H1 (cell line): ENCODE results near the gene LAMB1. TPM values are rescaled to one million over a fixed set of nuclear protein-coding genes. Genes with fewer than 3 reads are reported as not detected.

Source experiments
- CTCF ChIA-PET: fragments of 300-600 bp; sonication (Branson Sonifier 250); formaldehyde crosslinking; loops from one replicate; lab custom pipeline; 2021; ENCODE audit not compliant: partially characterized antibody; lab: Charles Lee
- POLR2A ChIA-PET: fragments of 300-600 bp; sonication (Branson Sonifier 250); formaldehyde crosslinking; loops from one replicate; lab custom pipeline; 2021; ENCODE audit warnings: inconsistent platforms; ENCODE audit not compliant: partially characterized antibody; lab: Charles Lee
- DNase-seq, 2 experiments: peaks; one replicate each; pipeline versions ENCODE4 v3.0.0 to v3.0.0-alpha.2; 2010 to 2022; ENCODE audit warnings: low spot score in 2 of 2, low read depth in 1 of 2, mixed read lengths in 1 of 2
- FAIRE-seq: peaks from 2 replicates; lab custom pipeline; 2011; peaks lifted over from hg19 to GRCh38; lab: Jason Lieb, UNC
- H2AFZ ChIP-seq: 2 replicates; pipeline ENCODE4 v1.8.1; 2012; ENCODE audit warnings: low read length, inconsistent platforms
- H2AK5ac ChIP-seq: 2 replicates; pipeline ENCODE4 v1.6.1; 2013; ENCODE audit warnings: low read depth, low read length
- H2BK120ac ChIP-seq: replicated peaks from 2 replicates; pipeline ENCODE3; 2013; ENCODE audit warnings: low read depth, low read length, inconsistent platforms
- H2BK12ac ChIP-seq: 2 replicates; pipeline ENCODE4 v1.6.1; 2013; ENCODE audit warnings: low read depth, low read length
- H2BK15ac ChIP-seq: 2 replicates; pipeline ENCODE4 v1.6.1; 2013; ENCODE audit warnings: low read length
- H2BK20ac ChIP-seq: 2 replicates; pipeline ENCODE4 v1.6.1; 2013; ENCODE audit warnings: low read length
- H2BK5ac ChIP-seq: 2 replicates; pipeline ENCODE4 v1.6.1; 2013; ENCODE audit warnings: low read depth, low read length
- H3K14ac ChIP-seq: 2 replicates; pipeline ENCODE4 v1.6.1; 2013; ENCODE audit warnings: inconsistent platforms; ENCODE audit not compliant: insufficient read length
- H3K18ac ChIP-seq: 2 replicates; pipeline ENCODE4 v1.6.1; 2013; ENCODE audit warnings: low read length; ENCODE audit errors: extremely low read depth
- H3K23ac ChIP-seq: 2 replicates; pipeline ENCODE4 v1.6.1; 2013; ENCODE audit warnings: inconsistent platforms; ENCODE audit not compliant: insufficient read length
- H3K23me2 ChIP-seq: 2 replicates; pipeline ENCODE4 v1.6.1; 2013; ENCODE audit warnings: low read depth, low read length
- H3K27ac ChIP-seq: 2 replicates; pipeline ENCODE4 v1.6.1; 2011; ENCODE audit warnings: low read depth, low read length, inconsistent platforms
- H3K27me3 ChIP-seq, 4 experiments: replicated peaks in 1 of 4; 1 replicate in 1 of 4; 2 replicates in 3 of 4; pipeline versions ENCODE4 v1.6.1 to v1.8.1; 2011 to 2013; ENCODE audit warnings: low read length in 3 of 4, mild to moderate bottlenecking in 3 of 4, inconsistent platforms in 2 of 4, mixed read lengths in 2 of 4, moderate library complexity in 1 of 4; ENCODE audit not compliant: control insufficient read depth in 3 of 4, insufficient read depth in 3 of 4; ENCODE audit errors: extremely low read depth in 1 of 4
- H3K36me3 ChIP-seq, 4 experiments: 2 replicates each; pipeline versions ENCODE4 v1.6.1 to v1.8.1; 2011 to 2013; ENCODE audit warnings: mild to moderate bottlenecking in 4 of 4, low read length in 3 of 4, moderate library complexity in 2 of 4, control low read depth in 1 of 4, inconsistent platforms in 1 of 4; ENCODE audit not compliant: insufficient read depth in 4 of 4, control insufficient read depth in 2 of 4
- H3K4ac ChIP-seq: replicated peaks from 2 replicates; pipeline ENCODE3; 2013; ENCODE audit warnings: low read length, low read depth, mixed read lengths, inconsistent platforms; ENCODE audit not compliant: insufficient read length
- H3K4me1 ChIP-seq, 4 experiments: replicated peaks in 1 of 4; 1 replicate in 1 of 4; 2 replicates in 3 of 4; pipeline versions ENCODE4 v1.6.1 to v1.8.1; 2011 to 2013; ENCODE audit warnings: low read length in 3 of 4, inconsistent platforms in 2 of 4, mixed read lengths in 1 of 4; ENCODE audit not compliant: insufficient read depth in 4 of 4, control insufficient read depth in 3 of 4
- H3K4me2 ChIP-seq, 2 experiments: 2 replicates each; pipeline versions ENCODE4 v1.6.1 to v1.8.1; 2011 to 2013; ENCODE audit warnings: low read depth in 2 of 2, low read length in 2 of 2, control low read depth in 1 of 2, inconsistent platforms in 1 of 2, mild to moderate bottlenecking in 1 of 2; ENCODE audit not compliant: insufficient read depth in 1 of 2
- H3K4me3 ChIP-seq, 4 experiments: fragments of 200-600, 300-600 bp in 1 of 4; sonication (generic), shearing (Covaris generic), sonication (Bioruptor Twin) in 1 of 4; 2 replicates each; pipeline versions ENCODE4 v1.5.1 to v1.8.1; 2011 to 2016; ENCODE audit warnings: low read length in 4 of 4, low read depth in 3 of 4, control low read depth in 2 of 4, inconsistent platforms in 2 of 4, mild to moderate bottlenecking in 2 of 4, mixed read lengths in 1 of 4, moderate library complexity in 1 of 4; ENCODE audit not compliant: insufficient read depth in 2 of 4; ENCODE audit errors: extremely low read depth in 1 of 4
- H3K56ac ChIP-seq: replicated peaks from 2 replicates; pipeline ENCODE3; 2013; ENCODE audit warnings: low read depth, mild to moderate bottlenecking, mixed read lengths, low read length, inconsistent platforms; ENCODE audit not compliant: insufficient read length
- H3K79me1 ChIP-seq: 2 replicates; pipeline ENCODE4 v1.6.1; 2013; ENCODE audit warnings: low read depth, low read length, control low read depth
- H3K79me2 ChIP-seq, 2 experiments: 2 replicates each; pipeline versions ENCODE4 v1.6.1 to v1.8.1; 2012 to 2013; ENCODE audit warnings: low read length in 2 of 2, mild to moderate bottlenecking in 2 of 2, inconsistent platforms in 1 of 2; ENCODE audit not compliant: insufficient read depth in 2 of 2, control insufficient read depth in 1 of 2
- H3K9ac ChIP-seq, 4 experiments: replicated peaks in 1 of 4; 1 replicate in 1 of 4; 2 replicates in 3 of 4; pipeline versions ENCODE4 v1.6.1 to v1.8.1; 2011 to 2013; ENCODE audit warnings: low read depth in 3 of 4, low read length in 3 of 4, control low read depth in 2 of 4, mild to moderate bottlenecking in 2 of 4, moderate library complexity in 2 of 4, inconsistent platforms in 1 of 4; ENCODE audit errors: extremely low read depth in 1 of 4
- H3K9me3 ChIP-seq, 2 experiments: 2 replicates each; pipeline versions ENCODE4 v1.6.1 to v1.8.1; 2012 to 2013; ENCODE audit warnings: mild to moderate bottlenecking in 2 of 2, moderate library complexity in 2 of 2, control low read depth in 1 of 2, inconsistent platforms in 1 of 2, low read depth in 1 of 2, low read length in 1 of 2, mixed read lengths in 1 of 2; ENCODE audit not compliant: insufficient read depth in 2 of 2
- H4K20me1 ChIP-seq, 2 experiments: replicated peaks in 1 of 2; 2 replicates each; pipeline versions ENCODE3 to v1.8.1; 2011 to 2013; ENCODE audit warnings: inconsistent platforms in 2 of 2, low read length in 2 of 2, mild to moderate bottlenecking in 1 of 2; ENCODE audit not compliant: insufficient read depth in 2 of 2, control insufficient read depth in 1 of 2
- H4K5ac ChIP-seq: 2 replicates; pipeline ENCODE4 v1.6.1; 2013; ENCODE audit warnings: low read length, low read depth, mixed read lengths, inconsistent platforms; ENCODE audit not compliant: insufficient read length
- H4K8ac ChIP-seq: 2 replicates; pipeline ENCODE4 v1.8.0; 2013; ENCODE audit warnings: mild to moderate bottlenecking, moderate library complexity, low read length, inconsistent platforms; ENCODE audit not compliant: insufficient read depth; ENCODE audit errors: extremely low read depth
- H4K91ac ChIP-seq: replicated peaks from 2 replicates; pipeline ENCODE3; 2013; ENCODE audit warnings: low read length, mixed read lengths, inconsistent platforms; ENCODE audit not compliant: insufficient read length
- CBX5 ChIP-seq: fragments of 300-800, 300-1000 bp; sonication (generic); IDR thresholded peaks from 2 replicates; pipeline ENCODE4 v1.7.1; 2016; ENCODE audit warnings: antibody characterized with exemption, low read length, low read depth
- GTF2F1 ChIP-seq: IDR thresholded peaks from 2 replicates; pipeline ENCODE4 v1.6.1; 2012; ENCODE audit warnings: low read depth, low read length, improper control_type of control experiment, borderline replicate concordance
- KDM5A ChIP-seq: fragments of 200-600 bp; IDR thresholded peaks from 2 replicates; pipeline ENCODE4 v1.7.1; 2012; ENCODE audit warnings: mild to moderate bottlenecking, low read length, inconsistent platforms, mixed read lengths
- NANOG ChIP-seq: IDR thresholded peaks from 2 replicates; pipeline ENCODE4 v1.6.1; 2011; ENCODE audit warnings: low read length, low read depth, mild to moderate bottlenecking, inconsistent platforms; ENCODE audit not compliant: insufficient read depth, poor library complexity, severe bottlenecking
- POLR2A ChIP-seq, 2 experiments: IDR thresholded peaks; 1 replicate in 1 of 2; 2 replicates in 1 of 2; pipeline ENCODE4 v1.6.1; 2011; ENCODE audit warnings: low read depth in 2 of 2, low read length in 2 of 2, mild to moderate bottlenecking in 2 of 2; ENCODE audit errors: control extremely low read depth in 1 of 2
- POU5F1 ChIP-seq: IDR thresholded peaks from 2 replicates; pipeline ENCODE4 v1.6.1; 2011; ENCODE audit warnings: low read depth, mild to moderate bottlenecking, low read length, moderate library complexity
- RAD21 ChIP-seq, 2 experiments: IDR thresholded peaks in 1 of 2; conservative IDR thresholded peaks in 1 of 2; 2 replicates each; pipeline ENCODE4 v1.6.1; 2011; ENCODE audit warnings: low read depth in 2 of 2, low read length in 2 of 2, improper control_type of control experiment in 1 of 2, inconsistent platforms in 1 of 2, mild to moderate bottlenecking in 1 of 2, moderate library complexity in 1 of 2
- RFX5 ChIP-seq: IDR thresholded peaks from 2 replicates; pipeline ENCODE4 v1.6.1; 2011; ENCODE audit warnings: low read depth, low read length, improper control_type of control experiment, borderline replicate concordance
- RNF2 ChIP-seq: fragments of 200-900, 300-1000 bp; sonication (generic); IDR thresholded peaks from 2 replicates; pipeline ENCODE4 v1.7.1; 2016; ENCODE audit warnings: borderline replicate concordance, low read depth, mild to moderate bottlenecking, antibody characterized with exemption, low read length; ENCODE audit not compliant: poor library complexity, severe bottlenecking; ENCODE audit errors: missing control alignments
- TBP ChIP-seq: IDR thresholded peaks from 2 replicates; pipeline ENCODE4 v1.6.1; 2011; ENCODE audit warnings: low read depth, low read length, improper control_type of control experiment
- TCF12 ChIP-seq: IDR thresholded peaks from 2 replicates; pipeline ENCODE4 v1.6.1; 2011; ENCODE audit warnings: low read depth, mild to moderate bottlenecking, low read length
- WGBS, 2 experiments: shearing (Covaris generic) in 1 of 2; methylation state at CpG; one replicate each; pipeline versions ENCODE4 v1.1.6 to v1.1.7; 2013 to 2015; ENCODE audit warnings: low lambda C conversion rate in 2 of 2, mixed read lengths in 2 of 2, inconsistent platforms in 1 of 2, low coverage in 1 of 2, missing lambda C conversion rate in 1 of 2; ENCODE audit not compliant: insufficient replicate concordance in 2 of 2, insufficient coverage in 1 of 2, insufficient read length in 1 of 2; ENCODE audit errors: extremely low coverage in 1 of 2, missing lambda C conversion rate in 1 of 2; 5-methylcytosine and 5-hydroxymethylcytosine counted together
- polyA plus RNA-seq, 7 experiments: library from polyadenylated mRNA; depleted of rRNA in 3 of 7; stranded (reverse) in 5 of 7; unstranded in 2 of 7; fragments of >200 nt in 5 of 7; fragments of 200-250 nt in 2 of 7; gene quantifications; 1 replicate in 5 of 7; 2 replicates in 1 of 7; 4 replicates in 1 of 7; pipeline versions ENCODE4 v1.2.1 to v1.2.3, GENCODE V29; 2011 to 2013; ENCODE audit warnings: missing spikeins in 2 of 7, mixed read lengths in 2 of 7
- total RNA-seq: library from RNA; stranded (reverse); fragmentation: NEBNext Ultra II Directional; extraction: Animal tissue kit (Norgen Biotek cat#: 25700); gene quantifications from 2 replicates; pipeline ENCODE4 v1.2.1, GENCODE V29; 2021
- TF ChIP-seq, protein P1 (sequence below): IDR thresholded peaks from 2 replicates; pipeline ENCODE4 v1.6.1; 2012; ENCODE audit warnings: inconsistent platforms

LAMB1 gene
- total and polyA plus RNA-seq, 2 of the 8 experiments (the other 6 are each of a cell fraction or from before 2014, with no cell fraction given) = 31.9 to 38.5 TPM

DNA sequence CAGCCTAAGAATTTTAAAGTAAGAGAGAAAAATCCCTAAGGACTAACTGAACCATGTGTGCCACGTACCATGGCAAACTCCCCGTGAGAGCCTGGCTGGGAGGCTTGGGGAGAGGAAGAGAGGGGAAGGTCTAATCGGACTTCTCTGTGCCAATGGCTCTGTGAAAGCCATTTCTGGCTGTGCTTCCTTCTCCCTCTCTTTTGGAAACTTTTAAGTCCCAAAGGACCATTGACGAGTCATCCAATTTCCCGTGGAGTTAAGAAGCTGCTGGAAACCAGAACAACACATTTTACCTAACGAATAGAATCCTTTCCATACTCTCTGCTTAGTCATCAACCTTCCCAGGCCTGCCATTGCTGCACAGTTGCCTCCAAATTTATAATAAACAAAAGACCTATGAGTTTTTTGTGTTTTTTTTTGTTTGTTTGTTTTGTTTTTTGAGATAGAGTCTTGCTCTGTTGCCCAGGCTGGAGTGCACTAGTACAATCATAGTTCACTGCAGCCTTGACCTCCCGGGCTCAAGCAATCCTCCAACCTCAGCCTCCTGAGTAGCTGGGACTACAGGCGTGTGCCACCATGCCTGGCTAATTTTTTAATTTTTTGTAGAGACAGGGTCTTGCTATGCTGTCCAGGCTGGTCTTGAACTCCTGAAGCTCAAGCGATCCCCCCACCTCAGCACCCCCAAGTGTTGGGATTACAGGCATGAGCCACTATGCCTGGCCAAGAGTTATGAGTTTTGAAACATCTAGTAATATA, 13.2 kb downstream of the LAMB1 start:
- 91% methylated on average over 9 of the region's 9 CpGs; no CpG with 5 or more reads in 1 of the 2 experiments for WGBS, 2 experiments
- FAIRE-seq = no peak
- TF ChIP-seq NANOG = no peak
- no peak for TF ChIP-seq RAD21 (IDR thresholded peaks at IDR 0.05 in 1 of 2, conservative IDR thresholded peaks at IDR 0.05 in 1 of 2; ENCODE audit: low read depth in 2 of 2, low read length in 2 of 2)
- TF ChIP-seq RNF2 = no peak
- TF ChIP-seq RFX5 = no peak
- TF ChIP-seq TCF12 = no peak
- TF ChIP-seq POLR2A (IDR thresholded peaks at IDR 0.05; ENCODE audit: control extremely low read depth in 1 of 2, low read depth in 2 of 2, low read length in 2 of 2) = no peak
- no peak for TF ChIP-seq CBX5
- no peak for TF ChIP-seq KDM5A
- TF ChIP-seq, protein P1, sequence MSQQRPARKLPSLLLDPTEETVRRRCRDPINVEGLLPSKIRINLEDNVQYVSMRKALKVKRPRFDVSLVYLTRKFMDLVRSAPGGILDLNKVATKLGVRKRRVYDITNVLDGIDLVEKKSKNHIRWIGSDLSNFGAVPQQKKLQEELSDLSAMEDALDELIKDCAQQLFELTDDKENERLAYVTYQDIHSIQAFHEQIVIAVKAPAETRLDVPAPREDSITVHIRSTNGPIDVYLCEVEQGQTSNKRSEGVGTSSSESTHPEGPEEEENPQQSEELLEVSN = no peak
- TF ChIP-seq GTF2F1 = no peak
- TF ChIP-seq TBP = no peak
- no peak for TF ChIP-seq POU5F1

More for the DNA sequence above, 13.2 kb downstream of the LAMB1 start:
- Histone ChIP-seq H2BK15ac (no peak overlapping the region), H3K27me3 (no peaks in the 10 kb centered on the region), H4K8ac (no peak overlapping the region), H3K9me3 (no peaks in the 10 kb centered on the region), H3K23me2 (no peaks in the 10 kb centered on the region), H3K4me2 (no peak overlapping the region), H2BK12ac (no peak overlapping the region), H3K56ac (no peak overlapping the region), H3K4me3 (no peak overlapping the region), H2BK5ac (no peak overlapping the region), H2AFZ (no peak overlapping the region), H3K14ac (no peak overlapping the region), H4K5ac (no peak overlapping the region), H3K4me1 (no peaks in the 10 kb centered on the region), H3K79me1 (no peaks in the 10 kb centered on the region), H3K36me3 (peaks cover 0 to 21% (median 4%) of the 10 kb centered on the region in 4 experiments; a peak in 3 of 8 replicates), H2AK5ac (no peak overlapping the region), H3K18ac (no peak overlapping the region), H2BK20ac (no peak overlapping the region), H3K23ac (no peak overlapping the region), H3K4ac (no peak overlapping the region), H3K9ac (no peak overlapping the region), H4K20me1 (no peaks in the 10 kb centered on the region), H3K79me2 (no peaks in the 10 kb centered on the region), H3K27ac (no peak overlapping the region), H4K91ac (no peak overlapping the region), H2BK120ac (no peak overlapping the region)
- ChIA-PET POLR2A (no interaction called here), CTCF (interaction anchor here (1.0 kb wide), 1 partner anchor 13 kb away, joined by 3 read pairs; no protein-coding TSS in a partner anchor)
- no peak for DNase-seq
